HG02798 (cell line): ENCODE measurements around the gene TTLL6.
A peak's percentile ranks its signal among the peaks of the same experiment; 100 is the strongest.
"Not testable (repeated sequence)": the region's sequence is repeated elsewhere in the genome, so short reads cannot be mapped to it uniquely, and the experiment has no call there.

ENCODE experiments used
- ATAC-seq: cut with Tn5 transposase; IDR thresholded peaks from one replicate; pipeline ENCODE4 v1.9.1; 2021; ENCODE audit warnings: mild to moderate bottlenecking; ENCODE audit not compliant: unreplicated experiment, poor library complexity

The TTLL6 gene

DNA sequence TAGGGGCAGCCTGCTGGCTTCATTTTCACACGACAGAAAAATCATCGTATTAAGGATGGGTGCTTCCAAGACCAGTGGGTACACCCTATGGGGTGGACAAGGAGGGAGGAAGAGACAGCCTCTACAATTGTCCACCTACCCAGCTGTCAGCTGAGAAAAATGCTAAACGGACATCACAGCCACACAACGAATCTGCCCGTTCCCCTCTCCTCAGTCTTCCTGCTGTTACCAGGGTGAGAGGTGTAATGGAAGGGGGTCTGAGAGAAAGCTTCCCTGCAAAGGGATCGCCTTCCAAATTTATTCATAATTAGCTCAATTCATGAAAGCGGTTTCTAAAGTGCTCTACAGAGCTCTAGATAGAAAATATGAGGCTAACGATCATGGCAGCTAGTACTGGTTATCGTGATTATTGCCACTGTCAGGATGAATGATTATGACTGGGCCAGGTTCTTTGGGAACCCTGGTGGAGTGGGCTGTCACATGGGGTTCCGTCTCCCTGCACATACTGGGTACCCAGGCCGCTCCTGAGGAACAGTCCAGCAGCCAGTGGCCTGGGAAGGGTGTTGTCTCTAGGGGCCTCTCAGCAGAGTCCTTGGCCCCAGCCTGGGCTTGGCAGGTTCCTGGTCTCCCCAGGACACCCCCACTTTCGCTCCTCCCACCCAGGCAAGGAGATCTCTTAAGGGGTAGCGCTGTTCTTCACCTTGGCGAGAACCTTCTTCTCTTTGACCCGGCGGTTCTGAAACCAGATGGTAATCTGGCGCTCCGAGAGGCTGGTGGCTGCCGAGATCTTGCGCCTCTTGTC lies 90.7 kb downstream of the TTLL6 start:
- no peak for ATAC-seq

DNA sequence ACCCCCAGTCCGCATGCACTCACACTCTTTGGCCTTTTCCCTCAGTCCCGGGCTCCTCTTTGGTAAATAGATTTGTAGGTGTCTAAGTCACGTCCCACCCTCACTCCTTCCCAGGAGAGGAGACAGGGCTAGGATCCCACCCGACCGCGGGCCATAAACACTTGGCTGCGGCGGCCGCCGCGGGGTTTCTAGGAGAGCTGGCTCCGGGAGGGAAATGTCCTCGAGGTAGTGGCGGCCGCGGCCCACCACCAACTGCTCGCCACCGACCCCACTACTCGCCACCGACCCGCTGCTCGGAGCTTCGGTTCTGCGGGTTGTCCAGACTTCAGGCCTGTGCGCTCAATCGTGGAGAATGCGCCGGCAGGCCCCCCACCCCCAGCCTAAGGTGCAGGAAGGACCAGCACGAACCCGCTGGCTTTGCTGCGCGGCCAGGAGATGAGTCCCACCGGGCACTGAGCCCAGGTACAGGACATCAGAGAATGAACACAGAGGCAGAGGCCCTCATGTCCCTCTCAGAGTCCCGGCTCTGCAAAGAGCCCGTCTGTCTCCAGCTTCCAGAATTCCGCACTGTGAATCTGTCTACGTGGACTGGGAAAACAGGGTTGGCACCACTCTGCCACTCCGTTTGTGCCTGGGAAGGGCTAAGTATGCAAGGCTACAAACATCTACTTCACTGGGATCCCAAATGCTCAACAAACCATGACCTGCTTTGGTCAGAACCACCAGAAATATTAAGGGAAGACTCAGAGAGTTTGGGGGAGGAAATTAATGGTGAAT lies 91.6 kb downstream of the TTLL6 start:
- ATAC-seq: no peak

DNA sequence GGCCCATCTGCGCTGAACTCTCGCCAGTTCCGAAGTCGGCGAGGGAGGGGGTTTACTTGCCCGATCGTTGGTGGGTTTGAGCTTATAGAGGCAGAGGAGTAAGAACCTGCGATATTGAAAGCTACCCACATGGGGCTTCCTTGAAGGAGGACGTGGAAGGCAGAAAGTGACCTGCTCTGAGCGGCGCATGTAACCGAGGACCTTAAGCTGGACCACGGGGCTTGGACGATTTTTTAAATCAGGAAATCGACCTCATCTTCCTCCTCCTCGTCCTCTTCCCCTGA lies 92.1 kb downstream of the TTLL6 start:
- no peak for ATAC-seq

DNA sequence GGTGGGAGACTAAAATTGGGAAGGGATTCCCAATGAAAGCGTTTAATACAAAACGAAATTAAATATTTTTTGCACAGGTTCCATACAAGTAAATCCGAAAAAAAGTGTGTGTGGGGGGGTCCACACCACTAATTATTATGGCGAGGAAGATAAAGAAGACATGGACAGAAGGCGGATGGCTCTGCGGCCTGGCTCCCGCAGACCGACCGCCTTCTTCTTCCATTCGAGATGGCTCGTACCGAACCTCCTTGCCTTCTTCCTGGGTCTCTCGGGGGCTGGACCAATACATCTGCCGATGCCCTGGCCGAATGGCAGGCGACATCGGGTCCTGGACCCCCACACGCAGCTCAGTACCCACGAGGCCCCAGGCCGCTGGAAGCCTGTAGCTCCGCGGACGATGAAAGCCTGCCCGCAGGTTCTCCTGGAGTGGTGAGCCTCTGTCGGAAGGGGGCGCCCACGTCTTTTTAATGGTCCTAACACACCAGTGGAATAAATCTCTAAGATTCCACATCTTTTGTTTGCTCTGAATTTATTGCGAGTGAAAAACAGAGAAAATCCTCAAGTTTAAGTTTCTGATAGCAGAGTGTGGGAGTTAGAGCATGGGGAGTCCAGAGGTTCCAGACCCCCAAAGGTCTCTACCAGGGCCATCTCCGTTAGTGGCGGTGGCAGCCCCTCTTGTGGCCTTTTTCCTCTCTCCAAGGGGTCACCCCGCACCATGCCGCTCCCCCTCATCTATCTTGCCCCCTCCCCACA lies 92.6 kb downstream of the TTLL6 start:
- ATAC-seq: peak; percentile 50

DNA sequence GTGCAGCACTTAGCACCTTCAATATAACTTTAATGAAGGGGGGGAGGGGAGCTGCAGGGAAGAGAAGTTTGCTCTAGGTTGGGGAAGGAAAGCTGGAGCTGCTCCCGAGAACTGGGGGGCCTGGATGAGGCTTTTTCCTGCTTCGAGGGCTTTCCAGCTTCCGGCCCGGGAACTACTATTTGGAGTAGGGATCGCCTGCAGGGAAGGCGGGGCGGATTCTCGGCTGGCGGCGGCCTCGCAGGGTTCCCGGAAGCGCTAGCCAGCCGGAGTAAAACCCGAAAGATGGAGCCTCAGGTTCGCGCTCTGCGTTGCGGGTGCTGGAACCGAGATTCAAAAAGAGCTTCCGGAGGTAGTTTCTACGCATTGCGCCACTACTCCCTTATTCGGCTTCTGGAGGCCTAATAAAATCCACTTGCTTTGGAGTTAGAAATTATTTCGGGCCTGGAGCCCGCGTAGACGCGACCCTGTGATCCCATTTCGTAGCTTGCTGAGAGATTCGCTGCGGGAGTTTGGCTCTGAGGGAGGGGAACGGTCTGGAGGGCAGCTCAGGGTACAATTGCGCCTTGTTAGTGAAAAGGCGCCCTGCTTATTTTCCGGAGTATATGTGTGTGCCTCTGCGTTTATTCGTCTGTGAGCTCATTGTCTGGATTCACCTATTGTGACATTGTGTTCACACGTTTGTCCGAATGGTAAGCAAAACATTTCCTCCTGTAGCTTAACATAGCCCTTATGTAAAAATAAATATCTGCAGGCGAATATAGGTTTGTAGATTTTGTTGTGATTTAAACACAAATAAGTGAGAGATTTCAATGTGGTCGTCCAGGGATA lies 93.4 kb downstream of the TTLL6 start:
- no peak for ATAC-seq

DNA sequence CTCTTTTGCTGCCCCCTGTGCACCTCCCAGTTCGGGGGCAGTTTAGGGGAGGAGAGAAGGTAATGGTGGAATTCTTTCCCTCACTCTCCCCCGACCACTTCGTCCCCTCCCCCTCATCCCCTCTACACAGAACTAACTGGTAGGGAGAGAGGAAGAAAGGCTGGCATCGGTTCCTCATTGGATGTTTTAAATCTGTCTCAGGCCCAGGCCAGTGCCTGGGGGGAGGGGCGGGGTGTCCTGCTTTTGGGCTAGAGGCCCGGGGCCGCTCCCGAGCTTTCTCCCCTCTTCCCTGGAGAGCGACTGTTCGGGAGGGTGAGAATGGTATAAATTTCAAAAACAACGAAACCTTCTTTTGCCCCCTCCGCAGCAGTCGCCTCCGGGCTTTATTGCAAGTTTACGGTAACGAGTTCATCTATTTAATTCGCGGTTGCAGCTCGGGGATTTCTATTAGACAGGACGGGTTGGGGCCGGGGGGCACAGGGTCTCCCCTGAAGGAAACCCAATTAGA lies 94.1 kb downstream of the TTLL6 start, which contains the start of gene PRAC2:
TSS of gene PRAC2 (plus strand) at position 271 of the 508 bp plus-strand sequence. CDS start 1,226 bp downstream, outside the sequence.
- no peak for ATAC-seq

DNA sequence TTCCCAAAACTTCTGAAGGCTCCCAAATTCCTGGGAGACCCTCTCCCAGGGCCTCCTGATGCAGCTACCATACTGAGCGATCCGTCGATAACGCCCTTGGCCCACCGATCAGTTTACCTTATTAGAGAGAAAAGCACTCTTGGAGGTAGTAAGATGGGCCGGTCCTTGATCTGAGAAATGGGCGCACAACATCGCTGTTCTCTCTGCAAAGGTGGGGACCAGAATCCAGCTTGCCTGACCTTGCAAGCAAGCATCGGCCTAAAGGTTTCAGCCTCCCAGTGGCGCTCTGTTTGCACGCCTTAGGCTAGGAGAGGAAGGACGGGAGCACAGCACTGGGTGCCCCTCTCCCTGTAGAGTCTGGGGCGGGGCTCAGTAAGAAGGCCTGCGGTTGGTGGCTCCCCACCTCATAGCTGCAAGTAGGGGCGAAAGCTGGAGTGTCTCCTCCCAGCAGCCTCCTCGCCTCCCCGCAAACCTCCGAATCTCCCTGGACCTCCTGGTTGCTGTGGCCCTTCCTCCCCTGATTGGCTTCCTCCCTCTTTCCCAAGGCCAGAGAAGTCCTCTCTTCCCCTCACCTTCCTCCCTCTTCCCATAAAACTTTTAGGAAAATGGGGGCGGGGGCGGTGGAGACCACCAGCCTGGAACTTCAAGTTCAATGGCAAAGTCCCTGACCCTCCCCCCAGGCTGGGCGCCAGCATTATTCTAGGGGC lies 94.7 kb downstream of the TTLL6 start, which contains the start of gene PRAC1:
TSS of gene PRAC1 (minus strand) at position 318 of the 707 bp plus-strand sequence. CDS start at position 192, 126 bp downstream.
- ATAC-seq: no peak

DNA sequence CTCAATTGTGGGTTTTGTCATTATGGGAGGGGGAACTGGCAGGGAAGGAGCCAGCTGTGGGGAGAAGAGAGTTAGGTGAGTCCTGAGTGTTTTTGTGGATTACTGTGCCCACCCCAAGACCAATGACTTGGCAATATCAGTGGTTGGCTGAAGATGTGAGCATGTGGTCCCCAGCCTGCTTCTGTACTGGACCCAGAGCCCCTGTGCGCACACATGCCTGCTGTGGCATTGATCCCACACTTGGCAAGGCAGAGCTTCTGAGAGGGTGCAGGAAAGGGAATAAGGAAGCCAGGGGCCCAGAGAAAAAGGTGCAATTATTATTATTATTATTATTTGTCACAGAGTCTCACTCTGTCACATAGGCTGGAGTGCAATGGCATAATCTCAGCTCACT lies 96.0 kb downstream of the TTLL6 start:
- no peak for ATAC-seq

DNA sequence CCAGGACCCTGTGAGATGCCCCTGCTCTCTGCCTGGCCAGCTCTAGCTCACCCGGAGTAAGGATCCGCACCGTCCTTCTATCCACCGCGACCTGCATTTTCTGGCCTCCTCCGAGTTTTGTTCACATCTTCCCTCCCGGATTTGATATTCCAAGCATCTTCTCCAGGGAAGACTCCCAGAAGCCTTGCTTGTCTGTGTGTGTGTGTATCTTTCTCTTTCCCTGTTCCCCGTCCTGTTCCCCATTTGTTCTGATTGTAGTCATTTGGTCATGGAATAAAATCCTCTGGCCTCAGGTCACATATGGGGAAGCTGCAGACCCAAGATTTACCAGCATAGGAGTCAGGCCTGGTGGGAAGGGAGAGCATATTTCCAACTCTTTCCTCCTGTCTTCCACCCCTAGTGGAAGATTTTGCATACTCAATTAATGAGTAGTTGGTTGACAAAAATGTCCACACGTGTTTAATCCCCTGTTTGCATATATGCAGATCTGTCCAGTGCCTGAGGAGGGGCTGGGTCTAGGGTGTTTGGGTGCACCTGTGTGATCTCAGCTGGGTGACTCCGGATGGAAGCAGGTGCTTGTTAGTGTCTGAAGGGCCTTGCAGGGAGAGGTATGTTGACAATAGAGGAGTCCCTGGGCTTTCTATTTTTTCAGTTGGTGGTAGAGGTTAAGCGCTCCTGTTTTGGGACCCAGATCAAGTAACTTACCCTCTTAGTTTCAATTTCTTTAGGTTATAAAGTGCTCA lies 96.6 kb downstream of the TTLL6 start:
- no peak for ATAC-seq

DNA sequence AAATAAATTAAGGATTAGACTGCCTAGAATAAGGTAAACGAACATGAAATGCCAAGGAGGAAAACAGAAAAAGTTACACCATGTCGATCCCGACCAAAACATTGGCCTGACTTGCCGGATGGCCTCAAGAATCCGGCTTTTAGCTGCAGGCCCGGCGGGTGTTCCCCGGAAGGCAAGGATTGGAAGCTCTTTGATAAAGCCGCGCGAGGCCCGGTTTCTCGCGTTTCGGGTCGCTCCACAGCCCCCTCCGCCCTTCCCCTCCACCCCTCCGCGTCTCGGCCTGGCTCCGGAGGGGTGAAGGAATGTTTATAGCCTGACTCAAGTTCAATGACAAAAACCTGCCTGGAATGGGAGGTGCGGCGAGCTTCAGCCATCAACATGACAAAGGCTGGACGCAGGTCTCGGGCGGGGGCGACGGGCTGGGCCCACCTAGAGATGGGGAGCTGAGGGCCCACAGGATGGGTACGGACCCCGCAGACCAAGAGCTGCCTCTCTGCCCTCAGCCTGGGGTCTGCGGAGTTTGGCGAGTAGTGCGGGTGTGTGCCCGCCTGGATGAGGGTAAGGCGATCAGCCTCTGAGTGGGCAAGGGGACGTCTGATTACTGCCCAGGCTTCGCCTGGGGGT lies 97.3 kb downstream of the TTLL6 start:
- ATAC-seq: no peak

DNA sequence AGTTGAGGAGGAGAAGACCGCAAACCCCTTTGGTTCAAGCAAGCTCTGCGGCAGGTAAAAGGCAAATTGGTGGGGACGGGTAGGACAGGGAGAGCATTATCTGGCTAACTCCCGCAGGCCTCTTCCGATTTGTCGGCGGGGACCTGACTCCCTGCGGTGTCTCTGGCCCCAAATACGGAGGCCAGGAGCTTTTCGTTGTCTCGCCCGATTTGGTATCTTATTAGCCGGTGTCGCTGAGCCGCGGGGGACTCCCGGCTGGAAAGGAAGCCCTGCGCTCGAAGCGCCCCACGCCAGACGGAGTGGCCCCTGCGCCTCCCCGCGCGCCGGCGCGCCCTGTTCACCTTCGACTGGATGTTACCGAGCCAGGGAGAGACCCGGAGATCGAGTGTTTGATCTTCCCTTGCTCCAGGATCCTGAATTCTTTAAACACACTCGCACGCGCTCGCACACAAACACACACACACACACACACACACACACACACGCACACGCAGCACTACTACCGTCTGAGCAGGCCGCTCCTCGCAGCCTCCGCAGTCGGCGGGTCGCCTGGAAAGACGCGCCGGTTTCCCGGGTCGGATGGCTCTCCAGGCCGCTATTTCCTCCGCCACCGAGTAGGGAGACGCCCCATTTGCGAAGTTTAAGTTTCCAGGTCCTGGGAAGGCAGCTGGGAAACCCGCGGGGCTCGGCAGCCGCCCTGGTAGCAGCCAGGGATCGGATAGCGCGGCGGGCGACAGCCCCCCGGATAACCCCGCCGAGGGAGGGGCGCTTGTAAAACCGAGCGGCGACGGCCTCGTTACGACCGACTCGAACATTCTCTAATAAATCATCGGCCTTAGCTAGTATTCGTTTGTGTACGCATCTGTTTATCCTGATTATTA lies 98.0 kb downstream of the TTLL6 start:
- no peak for ATAC-seq

DNA sequence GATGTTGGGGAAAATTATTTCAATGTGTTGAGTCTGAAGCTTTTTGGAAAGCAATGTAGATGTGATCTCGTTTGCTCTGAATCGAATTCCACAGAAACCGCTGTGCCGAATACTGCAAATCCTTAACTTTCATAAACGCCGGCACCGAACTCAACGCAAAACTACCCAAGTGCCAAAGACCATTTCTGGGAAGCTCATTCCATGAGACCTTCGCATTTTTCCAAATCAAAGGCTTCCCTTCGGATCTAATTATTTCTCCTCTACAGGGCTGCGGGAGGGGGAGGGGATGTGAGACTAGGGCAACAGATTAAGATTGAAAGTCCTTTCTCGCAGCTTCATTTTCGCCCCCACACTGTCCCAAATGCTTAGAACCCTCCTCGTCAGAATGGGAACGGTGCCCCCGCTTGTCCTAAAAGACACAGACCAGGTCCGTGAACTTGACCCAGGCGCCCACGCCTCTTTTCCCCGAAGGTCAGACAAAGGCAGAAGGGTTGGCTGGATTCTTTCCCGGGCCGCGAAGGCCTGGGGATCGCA lies 98.7 kb downstream of the TTLL6 start:
- ATAC-seq: no peak

DNA sequence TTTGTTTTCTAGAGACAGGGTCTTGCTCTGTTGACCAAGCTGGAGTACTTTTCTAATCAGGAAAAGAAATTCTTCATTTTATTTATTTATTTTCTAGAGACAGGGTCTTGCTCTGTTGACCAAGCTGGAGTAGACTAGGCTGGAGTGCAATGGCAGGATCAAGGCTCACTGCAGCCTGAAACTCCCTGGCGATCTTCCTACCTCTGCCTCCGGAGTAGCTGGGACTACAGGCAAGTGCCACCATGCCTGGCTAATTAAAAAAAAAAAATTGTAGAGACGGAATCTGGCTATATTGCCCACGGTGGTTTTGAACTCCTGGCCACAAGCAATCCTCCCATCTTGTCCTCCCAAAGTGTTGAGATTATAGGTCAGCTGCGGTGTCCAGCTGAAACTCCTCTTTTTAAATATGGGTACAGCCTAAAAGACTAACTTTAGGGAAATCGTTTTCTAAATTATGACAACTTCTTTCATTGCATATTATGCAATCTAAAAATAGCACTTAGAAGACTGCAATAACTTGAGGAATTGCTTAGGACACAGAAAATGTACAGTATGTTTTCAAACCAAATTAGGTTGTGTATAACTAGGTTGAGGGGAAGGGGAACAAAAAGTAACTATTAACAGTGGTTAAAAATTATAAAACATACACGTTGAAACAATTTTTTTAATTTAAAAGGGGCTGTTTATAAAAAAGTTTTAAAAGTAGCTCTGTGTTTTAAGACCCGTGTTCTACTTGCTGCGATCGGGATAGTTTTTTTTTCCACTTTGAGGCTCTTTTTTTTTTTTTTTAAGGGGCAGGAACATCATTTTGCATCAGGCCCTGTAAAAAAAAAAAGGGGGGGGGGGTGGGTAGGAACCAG lies 99.4 kb downstream of the TTLL6 start:
- no peak for ATAC-seq

DNA sequence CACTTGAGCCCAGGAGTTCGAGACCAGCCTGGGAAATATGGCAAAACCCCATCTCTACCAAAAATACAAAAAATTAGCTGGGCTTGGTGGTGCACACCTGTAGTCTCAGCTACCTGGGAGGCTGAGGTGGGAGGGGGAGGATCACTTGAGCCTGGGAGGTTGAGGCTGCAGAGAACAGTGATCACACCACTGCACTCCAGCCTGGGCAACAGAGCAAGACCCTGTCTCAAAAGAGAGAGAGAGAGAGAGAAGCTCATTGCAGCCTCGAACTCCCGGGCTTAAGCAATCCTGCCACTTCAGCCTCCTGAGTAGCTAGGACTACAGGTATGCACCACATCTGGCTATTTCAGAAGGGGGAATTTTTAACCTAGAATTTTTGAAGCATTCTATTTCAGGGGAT lies 100.5 kb downstream of the TTLL6 start:
- not testable (repeated sequence) for ATAC-seq

DNA sequence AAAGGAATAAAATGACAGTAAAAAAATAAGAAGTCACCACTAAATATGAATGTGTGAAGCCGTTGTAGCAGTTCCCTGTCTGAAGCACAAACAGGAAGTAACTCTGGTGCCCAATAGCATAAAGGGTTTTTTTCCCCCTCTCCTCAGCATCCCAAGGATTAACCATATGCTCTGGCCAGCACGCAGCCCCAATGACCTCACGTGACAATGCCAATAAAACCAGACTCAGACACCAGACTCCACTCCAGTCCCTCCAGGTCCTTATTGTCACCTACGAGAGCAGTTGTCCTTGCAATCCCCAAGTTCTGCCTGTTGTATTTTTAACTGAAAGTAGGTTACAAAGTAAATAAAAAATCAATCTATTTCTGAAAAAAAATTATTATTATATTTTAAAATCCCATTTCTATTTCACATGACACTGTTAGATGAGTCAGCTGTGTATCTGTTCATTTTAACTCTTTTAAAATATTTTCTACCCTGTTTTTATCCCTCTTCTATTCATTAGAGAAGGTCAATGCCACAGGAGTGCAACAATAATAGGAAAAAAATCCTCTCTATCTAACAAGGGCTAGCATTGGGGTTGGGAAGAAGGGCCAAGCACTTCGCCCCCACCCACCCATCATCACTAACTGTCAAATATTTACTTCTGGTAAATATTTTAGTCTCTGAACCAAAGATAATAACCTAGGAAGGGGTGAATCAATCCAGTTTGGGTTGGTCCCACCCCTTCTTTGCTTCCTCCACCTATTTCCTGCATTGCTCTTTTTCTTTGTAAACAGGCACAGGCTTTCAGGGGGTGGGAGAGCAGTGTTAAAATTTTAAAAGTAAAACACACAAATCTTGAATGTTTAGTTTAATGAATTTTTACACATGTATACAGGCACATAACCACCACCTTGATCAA lies 101.3 kb downstream of the TTLL6 start:
- ATAC-seq: no peak
